HG03196 (cell line): ENCODE measurements around the gene PWWP2B.

Source experiments
- ATAC-seq: cut with Tn5 transposase; IDR thresholded peaks from one replicate; pipeline ENCODE4 v1.9.1; 2021; ENCODE audit not compliant: unreplicated experiment

Gene PWWP2B

GRCh38 chr10:132363376-132363775 is 33.6 kb upstream of the PWWP2B start:
- no peak for ATAC-seq

- ATAC-seq = no peak
Measured at GRCh38 chr10:132363921-132364593, 32.9 kb upstream of the PWWP2B start.

- no peak for ATAC-seq
Measured at GRCh38 chr10:132364594-132364970, 32.4 kb upstream of the PWWP2B start.

GRCh38 chr10:132365102-132365501 is 31.9 kb upstream of the PWWP2B start:
- ATAC-seq = no peak

GRCh38 chr10:132366006-132366405 is 31.0 kb upstream of the PWWP2B start:
- ATAC-seq = no peak

GRCh38 chr10:132366499-132366898 is 30.5 kb upstream of the PWWP2B start:
- no peak for ATAC-seq

GRCh38 chr10:132368391-132368790 is 28.6 kb upstream of the PWWP2B start:
- ATAC-seq = no peak

GRCh38 chr10:132368881-132369635 is 27.9 kb upstream of the PWWP2B start:
- ATAC-seq = no peak

DNA sequence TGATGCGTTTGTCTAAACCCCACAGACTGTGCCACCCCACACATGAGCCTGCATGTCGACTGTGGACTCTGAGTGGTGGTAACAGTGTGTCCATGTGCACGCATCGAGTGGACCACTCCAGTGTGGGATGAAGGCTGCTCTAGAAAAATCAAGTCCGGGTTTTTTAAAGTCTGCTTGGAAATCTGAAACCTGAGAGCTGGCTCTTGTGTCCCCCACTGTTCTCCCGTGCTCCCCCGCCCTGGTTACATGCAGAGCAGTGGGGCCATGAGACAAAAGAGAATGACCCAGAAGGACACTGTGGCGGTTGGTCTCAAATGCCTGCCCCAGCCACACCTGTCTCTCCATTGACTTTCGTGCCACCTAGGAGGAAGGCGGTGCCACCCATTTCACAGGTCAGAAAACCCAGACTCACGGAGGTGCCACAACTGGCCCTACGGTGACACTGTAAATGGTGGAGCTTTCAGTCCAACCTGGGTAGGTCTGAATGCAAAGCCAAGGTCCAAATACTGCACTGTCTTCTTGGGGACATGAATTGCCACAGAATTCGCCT is 27.3 kb upstream of the PWWP2B start:
- ATAC-seq = no peak

DNA sequence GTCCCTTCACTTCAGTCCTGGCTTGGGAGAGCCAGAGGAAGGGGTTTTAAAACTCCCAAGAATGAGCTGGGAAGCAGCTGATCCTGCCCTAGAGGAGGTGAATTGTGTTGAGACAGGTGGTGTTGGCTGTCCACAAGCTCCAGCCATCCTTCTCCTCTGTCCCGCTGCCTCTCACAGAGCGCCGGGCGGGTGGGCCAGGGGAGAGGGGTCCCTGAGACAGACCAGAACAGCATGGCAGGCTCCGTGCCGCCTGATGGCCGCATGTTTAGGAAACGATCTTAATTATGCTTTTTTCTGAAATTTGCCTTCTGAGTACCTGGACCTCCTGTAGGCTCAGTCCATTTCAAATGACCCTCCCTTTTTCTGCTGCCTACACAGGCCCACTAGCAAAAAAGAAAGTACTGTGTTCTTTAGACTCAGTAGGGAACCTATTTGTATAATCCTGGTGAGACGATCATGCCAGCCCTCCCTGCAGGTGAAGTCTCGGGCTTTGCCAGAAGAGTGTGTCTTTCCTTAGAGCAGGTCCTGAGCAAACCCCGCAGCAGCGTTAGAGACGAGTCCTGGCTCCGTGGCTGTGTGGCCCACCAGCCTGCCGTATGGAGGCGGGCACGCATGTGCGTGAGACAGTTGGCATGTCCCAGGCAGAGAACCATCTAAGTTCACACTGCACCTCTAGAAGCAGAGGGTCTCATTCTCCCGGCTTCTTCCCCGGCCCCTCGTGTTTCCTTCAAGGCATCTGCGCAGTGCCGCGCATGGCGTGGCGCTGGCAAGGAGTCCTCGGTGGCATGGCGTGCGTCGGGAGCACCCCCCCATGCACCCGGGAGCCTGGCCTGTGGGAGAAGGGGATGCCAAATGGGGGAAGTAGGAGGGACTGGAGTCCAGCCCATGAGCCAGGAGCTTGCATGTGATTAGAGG is 26.3 kb upstream of the PWWP2B start:
- ATAC-seq = no peak

DNA sequence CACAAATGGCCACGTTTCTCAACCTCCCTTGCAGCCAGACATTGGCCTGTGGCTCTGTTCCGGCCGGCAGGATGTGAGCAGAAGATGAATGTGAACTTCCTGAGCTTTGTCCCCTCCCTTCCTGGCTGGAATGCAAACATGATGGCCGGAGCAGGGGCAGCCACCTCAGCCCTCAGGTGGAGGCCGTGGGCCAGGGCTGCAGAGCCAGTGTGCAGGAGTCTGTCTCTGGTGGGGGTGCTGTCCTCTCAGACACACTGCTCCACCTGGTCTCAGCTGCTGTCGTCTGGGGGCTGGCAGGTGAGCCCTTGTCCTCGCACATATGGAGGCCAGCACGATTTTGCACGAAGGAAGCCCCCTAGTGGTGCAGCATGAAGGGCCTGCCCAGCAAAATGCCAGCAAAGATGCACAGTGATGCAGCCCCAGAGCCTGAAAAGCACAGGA is 25.3 kb upstream of the PWWP2B start:
- ATAC-seq = no peak

DNA sequence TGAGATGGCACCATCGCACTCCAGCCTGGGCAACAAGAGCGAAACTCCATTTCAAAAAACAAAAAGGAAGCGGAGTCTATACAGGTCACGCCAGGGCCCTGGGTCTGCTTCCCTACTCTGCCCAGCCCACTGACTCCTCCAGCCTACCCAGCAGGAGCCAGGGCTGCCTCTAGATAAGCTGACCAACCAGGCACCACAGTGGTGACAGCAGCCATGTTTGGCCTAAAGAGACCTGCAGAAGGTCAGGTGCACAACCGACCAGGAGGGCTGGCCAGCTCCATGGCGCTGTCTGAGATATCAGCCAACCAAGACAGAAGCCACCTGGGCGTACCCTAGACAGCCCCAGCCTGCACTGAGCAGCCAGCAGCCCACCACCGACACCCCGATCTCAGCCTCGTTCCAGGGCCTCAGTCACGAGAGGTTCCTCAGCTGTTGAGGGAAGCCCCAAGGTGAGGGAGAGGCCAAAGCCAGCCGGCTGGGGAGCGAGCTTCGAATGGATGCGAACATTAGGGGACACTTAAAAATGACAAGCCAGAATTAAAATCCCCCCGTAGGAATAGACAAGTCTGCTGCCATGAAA is 24.4 kb upstream of the PWWP2B start:
- no peak for ATAC-seq

DNA sequence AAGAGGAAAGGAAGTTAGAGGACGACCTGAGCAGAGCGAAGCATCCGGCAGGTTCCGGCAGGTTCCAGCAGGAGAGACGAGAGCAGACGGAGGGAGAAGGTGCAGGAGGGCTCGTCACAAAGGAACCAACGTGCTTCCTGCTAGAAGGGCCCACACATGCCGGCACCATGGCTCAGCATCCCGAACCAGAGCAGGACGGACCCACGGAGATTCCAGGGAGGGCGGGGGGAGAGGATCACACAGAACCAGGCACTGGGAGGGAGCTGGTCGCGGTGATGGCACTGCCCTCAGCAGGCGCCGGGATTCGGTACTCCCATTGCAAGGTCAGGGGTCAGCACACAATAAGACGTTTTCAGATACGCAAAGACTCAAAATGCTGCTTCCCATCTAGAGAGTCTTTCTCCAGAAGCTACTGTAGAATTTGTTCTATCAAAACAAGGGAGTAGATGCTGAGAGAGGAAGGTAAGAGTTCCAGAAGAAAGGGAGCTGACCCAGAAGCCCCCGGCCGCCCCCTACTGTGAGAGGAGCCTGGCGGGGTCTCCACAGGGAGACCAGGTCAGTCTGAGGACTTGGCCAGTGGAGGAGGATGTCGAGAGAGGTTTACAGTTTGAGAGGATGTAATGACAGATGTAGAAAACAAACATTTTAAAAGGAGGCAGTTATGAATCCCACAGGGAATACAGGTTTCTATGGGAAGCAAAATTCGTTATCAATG is 23.6 kb upstream of the PWWP2B start:
- ATAC-seq = no peak

DNA sequence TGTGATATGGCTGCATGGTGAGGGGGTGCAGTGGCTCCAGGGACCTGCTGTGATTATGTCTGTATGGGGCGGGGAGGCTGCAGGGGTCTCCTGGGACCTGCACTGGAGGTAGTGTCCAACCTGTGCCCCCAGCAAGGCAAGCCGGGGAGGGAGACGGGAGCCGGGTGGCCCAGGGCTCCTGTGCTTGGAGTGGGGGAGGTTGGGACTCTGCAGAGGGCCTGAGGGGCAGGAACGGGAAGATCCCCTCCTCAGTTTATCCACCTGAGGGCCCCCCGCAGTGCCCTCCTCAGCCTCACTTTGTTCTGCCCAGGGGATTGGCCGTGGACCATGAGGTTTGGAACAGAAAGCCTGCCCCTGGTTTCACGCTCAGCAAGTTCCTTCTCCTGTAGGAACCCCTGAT is 22.8 kb upstream of the PWWP2B start:
- ATAC-seq = no peak

GRCh38 chr10:132374612-132375011 is 22.4 kb upstream of the PWWP2B start:
- no peak for ATAC-seq

- no peak for ATAC-seq
Measured at GRCh38 chr10:132375116-132375794, 21.7 kb upstream of the PWWP2B start.

- ATAC-seq = no peak
Measured at GRCh38 chr10:132375795-132376297, 21.2 kb upstream of the PWWP2B start.

DNA sequence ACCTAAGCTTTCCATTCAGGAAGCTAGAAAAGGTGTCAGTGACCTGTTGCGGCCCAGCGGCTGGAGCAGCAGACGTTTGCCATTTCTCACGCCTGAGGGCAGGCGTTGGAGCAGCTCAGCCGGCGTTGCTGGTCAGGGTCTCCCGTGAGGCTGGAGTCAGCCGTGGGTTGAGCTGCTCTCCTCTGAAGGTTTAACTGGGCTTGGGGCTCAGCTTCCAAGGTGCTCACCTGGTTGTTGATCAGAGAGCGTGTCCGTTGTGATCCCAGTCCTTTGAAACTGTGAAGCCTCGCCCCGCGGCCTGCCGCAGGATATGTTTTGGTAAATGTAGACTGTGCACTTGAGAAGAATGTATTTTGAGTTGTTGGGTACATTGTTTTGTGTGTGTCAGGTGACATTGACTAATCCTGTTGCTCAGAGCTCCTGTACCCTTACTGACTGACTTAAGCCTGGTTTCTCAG is 20.6 kb upstream of the PWWP2B start:
- no peak for ATAC-seq

DNA sequence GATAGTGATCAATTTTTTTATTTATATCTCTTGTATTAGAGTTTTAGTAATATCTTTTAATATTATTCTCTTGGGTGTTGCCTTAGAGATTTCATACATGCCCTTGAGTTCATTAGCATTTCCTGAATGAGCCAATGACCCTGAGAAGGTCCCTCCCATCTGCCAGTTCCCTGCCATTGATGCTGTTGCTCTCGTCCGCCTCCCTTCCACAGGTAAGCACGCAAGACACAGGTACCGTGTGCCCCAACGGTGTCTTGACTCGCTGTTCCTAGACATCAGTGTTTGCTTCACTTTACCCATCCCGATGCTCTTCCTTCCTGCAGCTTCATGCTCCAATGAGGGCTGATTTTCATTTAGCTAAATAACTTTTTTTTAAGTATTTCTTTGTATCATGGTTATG is 19.7 kb upstream of the PWWP2B start:
- no peak for ATAC-seq
